Measurements from ENCODE around the gene ATG3.

- TF ChIP-seq, protein P1, sequence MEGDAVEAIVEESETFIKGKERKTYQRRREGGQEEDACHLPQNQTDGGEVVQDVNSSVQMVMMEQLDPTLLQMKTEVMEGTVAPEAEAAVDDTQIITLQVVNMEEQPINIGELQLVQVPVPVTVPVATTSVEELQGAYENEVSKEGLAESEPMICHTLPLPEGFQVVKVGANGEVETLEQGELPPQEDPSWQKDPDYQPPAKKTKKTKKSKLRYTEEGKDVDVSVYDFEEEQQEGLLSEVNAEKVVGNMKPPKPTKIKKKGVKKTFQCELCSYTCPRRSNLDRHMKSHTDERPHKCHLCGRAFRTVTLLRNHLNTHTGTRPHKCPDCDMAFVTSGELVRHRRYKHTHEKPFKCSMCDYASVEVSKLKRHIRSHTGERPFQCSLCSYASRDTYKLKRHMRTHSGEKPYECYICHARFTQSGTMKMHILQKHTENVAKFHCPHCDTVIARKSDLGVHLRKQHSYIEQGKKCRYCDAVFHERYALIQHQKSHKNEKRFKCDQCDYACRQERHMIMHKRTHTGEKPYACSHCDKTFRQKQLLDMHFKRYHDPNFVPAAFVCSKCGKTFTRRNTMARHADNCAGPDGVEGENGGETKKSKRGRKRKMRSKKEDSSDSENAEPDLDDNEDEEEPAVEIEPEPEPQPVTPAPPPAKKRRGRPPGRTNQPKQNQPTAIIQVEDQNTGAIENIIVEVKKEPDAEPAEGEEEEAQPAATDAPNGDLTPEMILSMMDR (tag by site-specific recombination; IDR thresholded peaks at IDR 0.05), result no peak
- TF ChIP-seq, protein P2, sequence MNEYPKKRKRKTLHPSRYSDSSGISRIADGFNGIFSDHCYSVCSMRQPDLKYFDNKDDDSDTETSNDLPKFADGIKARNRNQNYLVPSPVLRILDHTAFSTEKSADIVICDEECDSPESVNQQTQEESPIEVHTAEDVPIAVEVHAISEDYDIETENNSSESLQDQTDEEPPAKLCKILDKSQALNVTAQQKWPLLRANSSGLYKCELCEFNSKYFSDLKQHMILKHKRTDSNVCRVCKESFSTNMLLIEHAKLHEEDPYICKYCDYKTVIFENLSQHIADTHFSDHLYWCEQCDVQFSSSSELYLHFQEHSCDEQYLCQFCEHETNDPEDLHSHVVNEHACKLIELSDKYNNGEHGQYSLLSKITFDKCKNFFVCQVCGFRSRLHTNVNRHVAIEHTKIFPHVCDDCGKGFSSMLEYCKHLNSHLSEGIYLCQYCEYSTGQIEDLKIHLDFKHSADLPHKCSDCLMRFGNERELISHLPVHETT (tag by site-specific recombination; IDR thresholded peaks at IDR 0.05), result no peak
- TF ChIP-seq ZNF626 (tag by site-specific recombination; IDR thresholded peaks at IDR 0.05), result no peak
- TF ChIP-seq ZBTB21 (tag by site-specific recombination; IDR thresholded peaks at IDR 0.05), result no peak
- no peak for TF ChIP-seq ZNF274 (IDR thresholded peaks at IDR 0.05; ENCODE audit: low read length)
- no peak for TF ChIP-seq ZNF274 (tag by site-specific recombination; IDR thresholded peaks at IDR 0.05; ENCODE audit: borderline replicate concordance)
- no peak for TF ChIP-seq GLIS1 (tag by site-specific recombination; IDR thresholded peaks at IDR 0.05)
- TF ChIP-seq ZBTB20 (tag by site-specific recombination; IDR thresholded peaks at IDR 0.05), result no peak
- no peak for TF ChIP-seq ZFP69B (tag by site-specific recombination; IDR thresholded peaks at IDR 0.05)
- TF ChIP-seq ZNF571 (tag by site-specific recombination; IDR thresholded peaks at IDR 0.05), result no peak
- TF ChIP-seq, protein P3, sequence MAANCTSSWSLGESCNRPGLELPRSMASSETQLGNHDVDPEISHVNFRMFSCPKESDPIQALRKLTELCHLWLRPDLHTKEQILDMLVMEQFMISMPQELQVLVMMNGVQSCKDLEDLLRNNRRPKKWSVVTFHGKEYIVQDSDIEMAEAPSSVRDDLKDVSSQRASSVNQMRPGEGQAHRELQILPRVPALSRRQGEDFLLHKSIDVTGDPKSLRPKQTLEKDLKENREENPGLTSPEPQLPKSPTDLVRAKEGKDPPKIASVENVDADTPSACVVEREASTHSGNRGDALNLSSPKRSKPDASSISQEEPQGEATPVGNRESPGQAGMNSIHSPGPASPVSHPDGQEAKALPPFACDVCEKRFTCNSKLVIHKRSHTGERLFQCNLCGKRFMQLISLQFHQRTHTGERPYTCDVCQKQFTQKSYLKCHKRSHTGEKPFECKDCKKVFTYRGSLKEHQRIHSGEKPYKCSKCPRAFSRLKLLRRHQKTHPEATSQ (tag by site-specific recombination; IDR thresholded peaks at IDR 0.05), result no peak
- TF ChIP-seq, protein P4, sequence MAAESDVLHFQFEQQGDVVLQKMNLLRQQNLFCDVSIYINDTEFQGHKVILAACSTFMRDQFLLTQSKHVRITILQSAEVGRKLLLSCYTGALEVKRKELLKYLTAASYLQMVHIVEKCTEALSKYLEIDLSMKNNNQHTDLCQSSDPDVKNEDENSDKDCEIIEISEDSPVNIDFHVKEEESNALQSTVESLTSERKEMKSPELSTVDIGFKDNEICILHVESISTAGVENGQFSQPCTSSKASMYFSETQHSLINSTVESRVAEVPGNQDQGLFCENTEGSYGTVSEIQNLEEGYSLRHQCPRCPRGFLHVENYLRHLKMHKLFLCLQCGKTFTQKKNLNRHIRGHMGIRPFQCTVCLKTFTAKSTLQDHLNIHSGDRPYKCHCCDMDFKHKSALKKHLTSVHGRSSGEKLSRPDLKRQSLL (tag by site-specific recombination; IDR thresholded peaks at IDR 0.05), result no peak
- no peak for TF ChIP-seq ZNF37A (tag by site-specific recombination; IDR thresholded peaks at IDR 0.05)
- TF ChIP-seq, protein P5, sequence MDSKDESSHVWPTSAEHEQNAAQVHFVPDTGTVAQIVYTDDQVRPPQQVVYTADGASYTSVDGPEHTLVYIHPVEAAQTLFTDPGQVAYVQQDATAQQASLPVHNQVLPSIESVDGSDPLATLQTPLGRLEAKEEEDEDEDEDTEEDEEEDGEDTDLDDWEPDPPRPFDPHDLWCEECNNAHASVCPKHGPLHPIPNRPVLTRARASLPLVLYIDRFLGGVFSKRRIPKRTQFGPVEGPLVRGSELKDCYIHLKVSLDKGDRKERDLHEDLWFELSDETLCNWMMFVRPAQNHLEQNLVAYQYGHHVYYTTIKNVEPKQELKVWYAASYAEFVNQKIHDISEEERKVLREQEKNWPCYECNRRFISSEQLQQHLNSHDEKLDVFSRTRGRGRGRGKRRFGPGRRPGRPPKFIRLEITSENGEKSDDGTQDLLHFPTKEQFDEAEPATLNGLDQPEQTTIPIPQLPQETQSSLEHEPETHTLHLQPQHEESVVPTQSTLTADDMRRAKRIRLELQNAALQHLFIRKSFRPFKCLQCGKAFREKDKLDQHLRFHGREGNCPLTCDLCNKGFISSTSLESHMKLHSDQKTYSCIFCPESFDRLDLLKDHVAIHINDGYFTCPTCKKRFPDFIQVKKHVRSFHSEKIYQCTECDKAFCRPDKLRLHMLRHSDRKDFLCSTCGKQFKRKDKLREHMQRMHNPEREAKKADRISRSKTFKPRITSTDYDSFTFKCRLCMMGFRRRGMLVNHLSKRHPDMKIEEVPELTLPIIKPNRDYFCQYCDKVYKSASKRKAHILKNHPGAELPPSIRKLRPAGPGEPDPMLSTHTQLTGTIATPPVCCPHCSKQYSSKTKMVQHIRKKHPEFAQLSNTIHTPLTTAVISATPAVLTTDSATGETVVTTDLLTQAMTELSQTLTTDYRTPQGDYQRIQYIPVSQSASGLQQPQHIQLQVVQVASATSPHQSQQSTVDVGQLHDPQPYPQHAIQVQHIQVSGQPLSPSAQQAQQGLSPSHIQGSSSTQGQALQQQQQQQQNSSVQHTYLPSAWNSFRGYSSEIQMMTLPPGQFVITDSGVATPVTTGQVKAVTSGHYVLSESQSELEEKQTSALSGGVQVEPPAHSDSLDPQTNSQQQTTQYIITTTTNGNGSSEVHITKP (tag by site-specific recombination; IDR thresholded peaks at IDR 0.05), result no peak
These were observed 62.6 kb downstream of the ATG3 start, which contains the start of gene BTLA for GRCh38 chr3:112498914-112499711.
